Ammon's horn (tissue), 1 donor: ENCODE results near the gene VAT1.
"Not testable (repeated sequence)": the region's sequence is repeated elsewhere in the genome, so short reads cannot be mapped to it uniquely, and the experiment has no call there.

ENCODE experiments used
- DNase-seq: peaks from one replicate; pipeline ENCODE4 v3.0.0-alpha.2; 2016; ENCODE audit warnings: low spot score

The VAT1 gene

DNA sequence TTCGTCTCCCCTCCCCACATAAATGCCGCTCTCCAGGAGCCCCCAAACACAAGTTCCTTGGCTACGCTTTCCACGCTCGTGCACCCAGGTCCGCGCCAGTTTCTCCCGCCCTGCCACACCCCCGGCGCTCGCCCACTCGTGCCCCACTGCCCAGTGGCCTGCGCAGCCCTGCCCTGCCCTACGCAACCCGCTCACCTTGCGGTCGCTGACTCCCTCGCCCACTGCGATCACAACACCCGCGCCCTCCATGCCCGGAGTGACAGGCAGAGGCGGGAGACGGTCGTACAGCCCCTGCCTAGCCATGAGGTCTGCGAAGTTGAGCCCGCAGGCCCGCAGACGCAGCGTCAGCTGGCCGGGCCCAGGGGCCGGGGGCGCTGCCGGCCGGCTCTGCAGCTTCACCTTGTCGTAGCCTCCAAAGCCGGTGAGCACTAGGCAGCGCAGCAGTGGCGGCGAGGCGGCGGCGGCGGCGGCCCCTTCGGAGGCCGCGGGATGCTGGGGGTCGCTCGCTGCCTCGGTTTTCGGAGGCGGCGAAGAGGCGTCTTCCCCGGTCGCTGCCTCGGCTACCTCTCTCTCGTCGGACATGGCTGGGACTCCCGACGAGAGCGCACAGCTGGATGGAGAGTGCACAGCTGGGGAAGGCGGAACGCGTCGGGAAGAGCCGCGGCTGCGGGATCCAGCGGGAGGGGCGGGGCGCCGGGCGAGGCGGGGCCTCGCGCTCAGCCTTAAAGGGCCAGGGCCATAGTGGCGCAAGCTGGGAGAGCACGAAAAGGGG lies at the start of gene VAT1:
Gene VAT1 (minus strand): TSS at position 645 of the 772 bp plus-strand sequence. CDS start 63 bp downstream, at position 582.
- DNase-seq, result peak; percentile 81

GRCh38 chr17:43070872-43071271 lies 48.7 kb upstream of the VAT1 start:
- DNase-seq, result no peak

DNA sequence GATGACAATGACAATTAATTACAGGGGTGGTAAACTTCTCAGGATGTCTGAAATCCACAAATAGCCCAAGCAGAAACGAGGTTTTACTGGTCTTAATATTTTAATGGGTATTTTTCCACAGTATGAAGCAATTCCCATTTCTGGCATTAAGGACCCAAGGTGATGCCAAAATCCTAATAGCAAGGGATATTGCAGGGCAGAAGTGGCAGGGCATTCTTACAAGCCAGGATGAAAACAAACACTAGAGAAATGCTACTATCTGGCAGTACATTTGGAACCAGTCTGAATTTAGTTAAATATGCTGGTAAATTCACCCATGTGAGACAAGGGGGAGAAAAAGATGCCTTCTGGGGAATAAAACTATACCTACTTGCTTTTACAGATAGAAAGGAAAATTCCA lies 48.1 kb upstream of the VAT1 start:
- no peak for DNase-seq

DNA sequence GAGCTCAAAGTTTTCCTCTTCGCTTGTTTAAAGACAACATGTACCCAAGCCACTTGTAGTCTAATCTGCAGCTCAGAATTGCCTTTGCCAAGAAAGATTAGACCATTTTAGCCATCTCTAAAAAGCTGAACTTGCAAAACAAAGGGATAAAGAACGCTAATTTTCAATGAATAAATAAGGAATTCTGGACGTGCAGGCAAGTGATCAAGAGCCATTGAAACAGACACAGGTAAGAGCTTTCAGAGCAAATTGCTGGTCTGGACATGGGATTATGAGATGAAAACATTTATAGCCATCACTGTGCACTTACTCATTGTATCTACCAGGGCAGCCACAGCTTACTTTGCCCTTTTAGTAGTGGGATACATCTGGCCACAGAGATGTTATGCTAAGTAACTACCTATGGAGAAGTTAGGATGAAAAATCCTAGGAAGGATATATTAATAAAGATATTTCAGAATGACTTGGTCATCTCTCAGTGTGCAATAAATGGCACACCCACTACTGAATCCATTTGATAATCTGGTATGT lies 47.2 kb upstream of the VAT1 start:
- no peak for DNase-seq

GRCh38 chr17:43068570-43069367 lies 46.6 kb upstream of the VAT1 start:
- no peak for DNase-seq

GRCh38 chr17:43062984-43063638 lies 40.9 kb upstream of the VAT1 start:
- no peak for DNase-seq

- DNase-seq, result no peak
Measured at GRCh38 chr17:43056051-43056450, 33.9 kb upstream of the VAT1 start.

GRCh38 chr17:43053008-43053407 lies 30.8 kb upstream of the VAT1 start:
- not testable (repeated sequence) for DNase-seq

DNA sequence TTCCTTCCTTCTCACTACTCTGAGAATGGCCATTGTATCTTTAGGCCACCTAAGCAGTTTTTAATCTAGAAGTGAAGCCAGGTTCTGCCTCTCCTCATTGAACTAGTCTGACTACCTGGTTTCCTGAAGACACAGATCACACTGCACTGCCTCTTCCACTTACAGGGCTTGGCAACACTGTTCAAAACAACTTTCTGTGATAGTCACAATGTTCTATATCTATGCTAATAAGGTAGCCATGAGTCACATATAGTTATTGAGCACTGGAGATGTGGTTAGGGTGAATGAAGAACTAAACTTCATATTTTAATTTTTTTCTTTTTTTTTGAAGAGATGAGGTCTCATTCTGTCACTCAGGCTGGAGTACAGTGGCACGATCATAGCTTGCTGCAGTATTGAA lies 29.8 kb upstream of the VAT1 start:
- DNase-seq, result no peak

GRCh38 chr17:43044024-43044423 lies 21.8 kb upstream of the VAT1 start:
- DNase-seq, result no peak

DNA sequence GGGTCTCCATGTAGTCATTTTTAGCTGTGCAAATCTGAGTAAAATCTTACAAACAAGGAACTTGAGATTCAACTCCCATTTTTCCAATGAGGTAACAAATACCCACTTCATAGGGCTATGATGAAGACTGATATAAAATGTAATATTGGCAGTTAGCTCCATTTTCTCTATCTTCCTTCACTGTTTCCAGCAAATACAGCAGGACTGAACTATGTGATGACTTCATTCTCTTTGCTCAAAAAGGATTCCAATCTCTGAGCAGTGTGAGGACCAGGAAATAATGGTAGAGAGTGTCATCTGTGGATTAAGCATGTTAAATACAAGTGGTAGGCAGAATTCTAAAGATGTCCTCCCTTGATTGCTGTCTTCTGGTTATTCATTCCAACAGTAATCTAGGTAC lies 21.1 kb upstream of the VAT1 start:
- DNase-seq, result no peak

GRCh38 chr17:43042025-43042628 lies 19.9 kb upstream of the VAT1 start:
- no peak for DNase-seq

DNA sequence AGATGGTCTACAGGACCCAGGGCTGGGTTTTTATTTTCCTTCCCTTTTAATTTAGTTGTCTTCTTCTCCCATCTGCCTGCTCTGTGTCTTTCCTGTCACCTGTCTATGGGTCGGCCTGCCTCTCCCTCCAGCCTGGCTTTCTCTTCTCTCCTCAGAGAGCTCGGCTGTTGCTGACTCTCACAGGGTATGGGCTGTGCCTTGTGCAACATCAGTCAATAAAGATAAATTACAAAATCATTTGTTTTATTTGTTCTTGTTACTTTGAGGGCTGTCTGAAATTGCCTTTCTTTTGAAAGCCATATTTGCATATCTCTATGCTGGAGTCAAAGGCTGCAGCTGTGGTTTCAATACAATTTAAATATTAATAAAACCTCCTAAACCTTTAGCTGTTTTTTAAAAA lies 18.5 kb upstream of the VAT1 start:
- DNase-seq, result no peak

- DNase-seq, result no peak
Measured at GRCh38 chr17:43039646-43040045, 17.5 kb upstream of the VAT1 start.

GRCh38 chr17:43034894-43035293 lies 12.7 kb upstream of the VAT1 start:
- DNase-seq, result no peak

DNA sequence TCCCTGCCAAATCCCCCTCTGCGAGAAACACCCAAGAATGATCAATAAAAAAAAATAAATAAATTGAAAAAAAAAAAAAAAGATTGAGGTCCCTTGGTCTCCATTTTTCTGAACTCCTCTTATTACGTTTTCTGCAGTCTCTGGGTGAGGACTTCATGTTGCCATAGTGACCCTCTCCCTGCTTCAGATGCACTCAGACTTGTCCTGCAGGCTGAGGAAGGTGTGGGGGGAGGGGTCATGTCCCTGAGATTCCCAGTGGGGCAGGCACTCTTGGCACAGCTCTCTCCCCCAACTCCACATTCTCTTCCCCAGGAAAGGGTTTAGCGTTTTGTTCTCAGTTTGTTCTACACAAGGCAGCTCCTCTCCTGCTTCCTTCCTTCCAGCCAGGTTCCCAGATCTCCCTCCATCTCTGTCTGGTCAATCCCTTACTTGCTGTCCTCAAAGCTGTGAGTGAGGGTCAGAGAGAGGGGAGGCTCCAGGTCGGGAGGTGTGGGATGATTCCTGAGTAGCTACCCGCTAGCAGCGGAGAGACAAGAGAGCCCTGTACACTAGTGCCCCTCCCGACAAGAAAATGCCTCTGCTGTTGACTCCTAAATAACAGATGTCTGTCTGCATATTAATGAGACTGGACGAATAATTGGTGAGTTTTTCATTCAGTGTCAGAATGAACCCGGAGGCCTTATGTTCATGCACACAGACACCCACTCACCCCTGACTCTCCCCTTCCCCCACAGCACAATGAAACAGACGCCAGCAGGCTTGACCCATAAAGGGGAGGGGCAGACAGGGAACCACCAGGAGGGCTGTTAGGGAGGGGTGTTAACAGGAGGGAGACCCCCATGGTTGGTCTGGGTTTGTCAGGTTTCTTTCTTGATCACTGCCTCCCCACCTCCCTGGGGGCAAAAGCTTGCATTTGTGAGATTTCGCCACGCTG lies 12.0 kb upstream of the VAT1 start:
- peak; percentile 54 for DNase-seq

GRCh38 chr17:43031666-43032065 lies 9.5 kb upstream of the VAT1 start:
- no peak for DNase-seq

DNA sequence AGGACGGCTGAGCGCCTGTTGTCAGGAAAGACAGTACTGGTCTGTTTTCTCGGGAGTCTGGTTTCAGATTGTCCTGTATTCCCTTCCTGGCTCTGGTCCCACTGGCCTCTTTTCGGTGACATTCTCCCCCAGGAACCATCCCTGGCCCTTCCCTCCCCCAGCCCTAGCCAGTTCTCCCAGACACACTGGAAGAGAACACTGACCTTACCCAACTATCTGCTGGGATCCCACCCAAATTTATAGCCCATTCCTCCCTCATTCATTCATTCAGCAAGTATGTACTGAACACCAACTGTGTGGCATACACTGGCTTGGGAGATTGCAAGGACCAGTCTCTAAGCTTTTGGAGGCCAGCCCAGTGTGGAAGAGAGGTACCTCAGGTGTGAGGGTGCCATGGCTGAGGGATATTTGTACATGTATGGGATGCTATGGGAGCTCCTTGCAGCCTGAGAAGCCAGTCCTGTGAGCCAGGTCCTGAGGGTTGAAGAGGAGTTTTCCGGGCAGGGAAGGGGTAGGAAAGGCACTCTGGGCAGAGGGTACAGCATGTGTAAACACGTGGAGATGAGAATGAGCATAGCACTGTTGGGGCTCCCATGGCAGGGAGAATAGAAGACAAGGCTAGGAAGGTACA lies 8.1 kb upstream of the VAT1 start:
- peak; percentile 35 for DNase-seq

- DNase-seq, result no peak
Measured at GRCh38 chr17:43028221-43028861, 6.2 kb upstream of the VAT1 start.
